ENCODE results near the gene DCDC2C. TPM values are rescaled to one million over a fixed set of nuclear protein-coding genes. Genes with fewer than 3 reads are reported as not detected.

DCDC2C gene
- total RNA-seq, 1 experiment from 2014 or later, result not detected

- H3K27ac Mint-ChIP-seq, result no peak overlapping the region
- peaks cover 12% of the 10 kb centered on the region for H3K27me3 Mint-ChIP-seq (ENCODE audit: low read depth)
- DNase-seq (ENCODE audit: low spot score) (no peak), ATAC-seq (no peak)
- H3K36me3 Mint-ChIP-seq, result peaks cover 40% of the 10 kb centered on the region
- H3K9me3 Mint-ChIP-seq, result peaks cover 47% of the 10 kb centered on the region
- H3K4me3 Mint-ChIP-seq, result no peak overlapping the region
- POLR2A ChIA-PET, result no interaction called here
- CTCF ChIA-PET, result no interaction called here
- no peaks in the 10 kb centered on the region for H3K4me1 Mint-ChIP-seq
- TF ChIP-seq AFF4 (CRISPR knock-in tag; IDR thresholded peaks at IDR 0.05; ENCODE audit: borderline replicate concordance) (no peak), ZNF121 (CRISPR knock-in tag; IDR thresholded peaks at IDR 0.05) (no peak), IRF1 (CRISPR knock-in tag; IDR thresholded peaks at IDR 0.05) (no peak), PREB (CRISPR knock-in tag; IDR thresholded peaks at IDR 0.05; ENCODE audit: borderline replicate concordance) (no peak), NFYB (CRISPR knock-in tag; conservative IDR thresholded peaks at IDR 0.05; ENCODE audit: low read depth) (no peak), NR3C1 (CRISPR knock-in tag; conservative IDR thresholded peaks at IDR 0.05; ENCODE audit: low read depth) (no peak), STAT6 (CRISPR knock-in tag; conservative IDR thresholded peaks at IDR 0.05; ENCODE audit: low read depth) (no peak), SP1 (CRISPR knock-in tag; conservative IDR thresholded peaks at IDR 0.05) (no peak), NFE2L1 (CRISPR knock-in tag; IDR thresholded peaks at IDR 0.05) (no peak)
These were observed 89.9 kb downstream of the DCDC2C start for GRCh38 chr2:3793249-3793648.

- Mint-ChIP-seq H3K27me3 (ENCODE audit: low read depth) (peaks cover 29% of the 10 kb centered on the region), H3K4me1 (no peaks in the 10 kb centered on the region), H3K9me3 (peaks cover 70% of the 10 kb centered on the region), H3K27ac (no peak overlapping the region), H3K4me3 (no peak overlapping the region), H3K36me3 (peaks cover 60% of the 10 kb centered on the region)
- DNase-seq (ENCODE audit: low spot score), result no peak
- no peak for TF ChIP-seq AR (CRISPR knock-in tag; IDR thresholded peaks at IDR 0.05)
- TF ChIP-seq NR1H2 (CRISPR knock-in tag; IDR thresholded peaks at IDR 0.05), result no peak
- TF ChIP-seq E2F1 (CRISPR knock-in tag; IDR thresholded peaks at IDR 0.05), result no peak
- TF ChIP-seq OVOL2 (CRISPR knock-in tag; IDR thresholded peaks at IDR 0.05; ENCODE audit: borderline replicate concordance), result no peak
- TF ChIP-seq NR3C1 (CRISPR knock-in tag; conservative IDR thresholded peaks at IDR 0.05; ENCODE audit: low read depth), result no peak
- TF ChIP-seq MAX (CRISPR knock-in tag; IDR thresholded peaks at IDR 0.05), result no peak
- TF ChIP-seq CBFB (CRISPR knock-in tag; IDR thresholded peaks at IDR 0.05; ENCODE audit: low read depth), result no peak
- no peak for TF ChIP-seq ZNF423 (CRISPR knock-in tag; IDR thresholded peaks at IDR 0.05)
- no peak for TF ChIP-seq ZNF219 (CRISPR knock-in tag; IDR thresholded peaks at IDR 0.05; ENCODE audit: borderline replicate concordance)
- no peak for TF ChIP-seq RORB (CRISPR knock-in tag; IDR thresholded peaks at IDR 0.05)
- TF ChIP-seq FOXP1 (CRISPR knock-in tag; IDR thresholded peaks at IDR 0.05; ENCODE audit: borderline replicate concordance), result no peak
- TF ChIP-seq FOXJ3 (CRISPR knock-in tag; IDR thresholded peaks at IDR 0.05; ENCODE audit: borderline replicate concordance), result no peak
- no peak for TF ChIP-seq RELA (CRISPR knock-in tag; IDR thresholded peaks at IDR 0.05; ENCODE audit: borderline replicate concordance)
- no peak for TF ChIP-seq ZNF263 (CRISPR knock-in tag; IDR thresholded peaks at IDR 0.05; ENCODE audit: low read depth)
- no peak for TF ChIP-seq EMX1 (CRISPR knock-in tag; IDR thresholded peaks at IDR 0.05)
- ChIA-PET POLR2A (no interaction called here), CTCF (no interaction called here)
- ATAC-seq, result no peak
These were observed 98.1 kb downstream of the DCDC2C start for GRCh38 chr2:3801506-3801905.

Measured in WTC11 (cell line).